Pancreas (tissue), 10 donors: Measurements from ENCODE around the gene MEAK7. TPM values are rescaled to one million over a fixed set of nuclear protein-coding genes. Genes with fewer than 3 reads are reported as not detected.
A peak's percentile ranks its signal among the peaks of the same experiment; 100 is the strongest.
"Not testable (repeated sequence)": the region's sequence is repeated elsewhere in the genome, so short reads cannot be mapped to it uniquely, and the experiment has no call there.

Experiments
- ATAC-seq, 4 donors: fragments of 200-7000 bp; cut with Tn5 transposase; one replicate each; pipeline versions ENCODE4 v1.8.0 to v1.9.1; 2020; ENCODE audit warnings: mild to moderate bottlenecking in 4 of 4, moderate library complexity in 4 of 4
- DNase-seq, 6 donors: peaks; one replicate each; pipeline ENCODE4 v3.0.0-alpha.2; 2020
- FAIRE-seq: peaks from 2 replicates; lab custom pipeline; 2012; peaks lifted over from hg19 to GRCh38; lab: Jason Lieb, UNC
- H3K27ac ChIP-seq, 4 donors: fragments of 200-600 bp; sonication (generic); 1 replicate in 3 of 4; 2 replicates in 1 of 4; pipeline versions ENCODE4 v1.5.0 to v1.8.0; 2020
- H3K27me3 ChIP-seq, 4 donors: fragments of 200-600 bp; one replicate each; pipeline ENCODE4 v1.8.0; 2021
- H3K36me3 ChIP-seq, 3 donors: fragments of 200-600 bp; sonication (generic) in 1 of 3; one replicate each; pipeline versions ENCODE4 v1.5.0 to v1.8.0; 2020 to 2021
- H3K4me1 ChIP-seq, 3 donors: fragments of 200-600 bp; one replicate each; pipeline ENCODE4 v1.8.0; 2021
- H3K4me3 ChIP-seq, 4 donors: fragments of 200-600 bp; sonication (generic) in 2 of 4; one replicate each; pipeline versions ENCODE4 v1.5.0 to v1.8.0; 2020 to 2021
- H3K9me3 ChIP-seq, 4 donors: fragments of 200-600 bp; one replicate each; pipeline ENCODE4 v1.8.0; 2021
- WGBS, 2 donors: extraction: QIAGEN DNeasy Blood & Tissue Kit; methylation state at CpG; one replicate each; pipeline ENCODE4 v1.1.7; 2013; 5-methylcytosine and 5-hydroxymethylcytosine counted together
- intact Hi-C, 3 donors: fragments of 100-400 bp; cut with DNase I; formaldehyde crosslinking; loops; one replicate each; pipeline versions ENCODE4 v1.11.1 to v1.14.2; 2022
- polyA plus RNA-seq, 2 donors: library from polyadenylated mRNA; stranded (reverse); fragments of 200-250 nt; gene quantifications; one replicate each; pipeline ENCODE4 v1.2.3, GENCODE V29; 2013
- total RNA-seq, 6 donors: library from RNA; stranded (reverse); fragmentation: NEBNext Ultra II Directional in 4 of 6; extraction: Animal tissue kit (Norgen Biotek cat#: 25700) in 4 of 6; gene quantifications; one replicate each; pipeline versions ENCODE4 v1.2.1 to v1.2.4, GENCODE V29; 2021 to 2023
- TF ChIP-seq, protein P1 (sequence below), 4 donors: fragments of 200-600 bp; sonication (generic) in 3 of 4; IDR thresholded peaks; one replicate each; pipeline versions ENCODE4 v1.5.0 to v1.8.0; 2021; ENCODE audit warnings: antibody characterized with exemption in 4 of 4
- donor health status: healthy with polysubstance abuse.
- donor health status: DM: no; HTN: no; CAD: no; lungs with moderate emphysema.
- donor health status: DM: no; HTN: no; CAD: no.
- donor health status: control.
- donor health status: control.
- donor health status: Bipolar disorder and iron deficiency.
- donor health status: DM: yes; HTN: yes; CAD: no.
- donor health status: DM: no; HTN: no; CAD: no.
- donor health status: DM: no; HTN: no; CAD: no.
- donor health status: DM: yes; HTN: yes; CAD: no.

MEAK7 gene
- total and polyA plus RNA-seq, 8 donors: 2.1 to 10.5 (median 4.8) TPM

DNA sequence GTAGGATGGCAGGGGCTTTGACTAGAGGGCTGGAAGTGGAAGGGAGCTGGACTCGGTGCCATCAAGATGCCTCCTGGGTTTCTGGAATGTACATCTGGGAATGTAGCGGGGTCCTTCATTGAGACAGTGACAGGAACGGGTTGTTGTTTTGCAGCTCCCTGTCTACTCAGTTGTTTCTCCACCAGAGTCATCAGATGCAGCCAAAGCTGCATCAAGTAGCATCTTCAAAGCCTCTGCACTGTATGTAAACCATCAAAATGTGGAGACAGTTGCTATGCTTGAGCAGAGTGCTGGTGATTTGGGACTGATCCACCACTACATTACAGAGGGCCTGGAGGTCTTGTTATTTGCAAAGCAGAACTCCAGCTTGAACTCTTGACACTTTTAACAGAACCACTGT lies 25.1 kb upstream of the MEAK7 start:
- H3K9me3 ChIP-seq: no peaks in the 10 kb centered on the region
- H3K27me3 ChIP-seq: no peaks in the 10 kb centered on the region
- WGBS, 2 donors: 94 to 95% methylated on average over 3 of the region's 3 CpGs
- ATAC-seq: no peak
- no peak overlapping the region for H3K27ac ChIP-seq
- DNase-seq: no peak
- intact Hi-C loops: no loop called here
- H3K4me1 ChIP-seq: peaks cover 0 to 10% (median 0%) of the 10 kb centered on the region in 3 donors
- no peak overlapping the region for H3K4me3 ChIP-seq
- no peaks in the 10 kb centered on the region for H3K36me3 ChIP-seq
- TF ChIP-seq, protein P1, sequence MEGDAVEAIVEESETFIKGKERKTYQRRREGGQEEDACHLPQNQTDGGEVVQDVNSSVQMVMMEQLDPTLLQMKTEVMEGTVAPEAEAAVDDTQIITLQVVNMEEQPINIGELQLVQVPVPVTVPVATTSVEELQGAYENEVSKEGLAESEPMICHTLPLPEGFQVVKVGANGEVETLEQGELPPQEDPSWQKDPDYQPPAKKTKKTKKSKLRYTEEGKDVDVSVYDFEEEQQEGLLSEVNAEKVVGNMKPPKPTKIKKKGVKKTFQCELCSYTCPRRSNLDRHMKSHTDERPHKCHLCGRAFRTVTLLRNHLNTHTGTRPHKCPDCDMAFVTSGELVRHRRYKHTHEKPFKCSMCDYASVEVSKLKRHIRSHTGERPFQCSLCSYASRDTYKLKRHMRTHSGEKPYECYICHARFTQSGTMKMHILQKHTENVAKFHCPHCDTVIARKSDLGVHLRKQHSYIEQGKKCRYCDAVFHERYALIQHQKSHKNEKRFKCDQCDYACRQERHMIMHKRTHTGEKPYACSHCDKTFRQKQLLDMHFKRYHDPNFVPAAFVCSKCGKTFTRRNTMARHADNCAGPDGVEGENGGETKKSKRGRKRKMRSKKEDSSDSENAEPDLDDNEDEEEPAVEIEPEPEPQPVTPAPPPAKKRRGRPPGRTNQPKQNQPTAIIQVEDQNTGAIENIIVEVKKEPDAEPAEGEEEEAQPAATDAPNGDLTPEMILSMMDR (IDR thresholded peaks at IDR 0.05): no peak
- FAIRE-seq: no peak

- TF ChIP-seq, protein P1 (IDR thresholded peaks at IDR 0.05): no peak
- ATAC-seq (no peak), FAIRE-seq (no peak), DNase-seq (no peak)
- Histone ChIP-seq H3K9me3 (no peaks in the 10 kb centered on the region), H3K4me3 (no peak overlapping the region), H3K4me1 (peaks cover 0 to 10% (median 0%) of the 10 kb centered on the region in 3 donors), H3K27ac (no peak overlapping the region), H3K36me3 (no peaks in the 10 kb centered on the region), H3K27me3 (no peaks in the 10 kb centered on the region)
- intact Hi-C loops: no loop called here
- 92 to 94% methylated on average over 6 of the region's 6 CpGs for WGBS, 2 donors
Observed at GRCh38 chr16:84528322-84528721, 23.9 kb upstream of the MEAK7 start.

DNA sequence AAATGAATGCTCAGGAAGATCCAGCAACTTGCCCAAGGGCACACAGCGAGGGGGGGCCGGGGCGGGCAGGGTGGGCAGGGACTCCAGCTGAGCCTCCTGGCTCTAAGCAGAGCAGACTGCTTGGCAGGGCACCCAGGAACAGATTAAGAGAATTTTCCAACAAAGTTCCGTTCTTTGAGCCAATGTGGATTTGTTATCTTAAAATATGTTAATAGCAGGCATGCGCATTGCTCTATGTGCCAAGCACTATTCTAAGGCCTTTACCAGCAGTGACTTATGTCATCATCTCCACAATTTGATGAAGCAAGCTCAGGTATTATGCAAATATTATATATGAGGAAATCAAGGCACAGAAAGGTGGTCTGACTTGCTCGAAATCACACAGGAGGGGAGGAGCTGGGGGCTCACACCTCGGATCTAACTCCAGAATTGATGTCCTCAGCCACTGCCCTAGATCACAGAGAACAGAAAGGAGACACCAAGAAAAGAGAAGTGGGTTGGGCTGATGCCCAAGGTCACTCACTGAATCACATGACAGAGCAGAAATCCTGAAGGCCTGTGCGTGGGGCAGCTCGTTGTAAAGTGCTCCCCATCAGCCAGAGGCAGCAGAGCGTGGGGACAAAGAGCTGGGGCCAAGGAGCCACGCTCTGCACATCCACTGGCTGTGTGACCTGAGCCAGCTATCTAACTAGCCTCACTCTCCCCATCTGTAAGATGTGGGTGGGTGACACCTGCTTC lies 23.2 kb upstream of the MEAK7 start:
- ATAC-seq (peak; percentile 31 to 66 (median 40)), DNase-seq (no peak), FAIRE-seq (no peak)
- intact Hi-C loops: no loop called here
- Histone ChIP-seq H3K9me3 (no peaks in the 10 kb centered on the region), H3K27ac (peak overlapping the region in 2 of 4 donors; percentile 10 to 55), H3K27me3 (no peaks in the 10 kb centered on the region), H3K36me3 (no peaks in the 10 kb centered on the region), H3K4me1 (peaks cover 0 to 7% (median 0%) of the 10 kb centered on the region in 3 donors), H3K4me3 (no peak overlapping the region)
- WGBS, 2 donors: 44 to 50% methylated on average over 11 of the region's 11 CpGs
- TF ChIP-seq, protein P1 (IDR thresholded peaks at IDR 0.05): no peak

GRCh38 chr16:84526794-84527531 lies 22.5 kb upstream of the MEAK7 start:
- intact Hi-C loops: no loop called here
- whole genome bisulfite sequencing, 2 donors: 52 to 54% methylated on average over 29 of the region's 29 CpGs
- H3K27me3 ChIP-seq: no peaks in the 10 kb centered on the region
- H3K4me1 ChIP-seq: peaks cover 0 to 7% (median 0%) of the 10 kb centered on the region in 3 donors
- H3K4me3 ChIP-seq: no peak overlapping the region
- TF ChIP-seq, protein P1 (IDR thresholded peaks at IDR 0.05): no peak
- no peaks in the 10 kb centered on the region for H3K36me3 ChIP-seq
- no peaks in the 10 kb centered on the region for H3K9me3 ChIP-seq
- peak overlapping the region in 3 of 4 donors; percentile 10 to 55 (median 12) for H3K27ac ChIP-seq
- DNase-seq (no peak), ATAC-seq (peak in 3 of 4 donors; percentile 9 to 29 (median 21)), FAIRE-seq (no peak)

- H3K4me3 ChIP-seq, H3K27me3 ChIP-seq, H3K36me3 ChIP-seq, H3K9me3 ChIP-seq, FAIRE-seq, intact Hi-C loops, DNase-seq, H3K27ac ChIP-seq, H3K4me1 ChIP-seq: not testable (repeated sequence)
- ATAC-seq: peak in 1 of 4 donors; percentile 29
- 64 to 69% methylated on average over 16 to 19 of the region's 21 CpGs for WGBS, 2 donors
Observed at GRCh38 chr16:84524941-84525581, 20.6 kb upstream of the MEAK7 start.
